OCI-LY7 (cell line): ENCODE data around the gene KRT37. TPM values are rescaled to one million over a fixed set of nuclear protein-coding genes. Genes with fewer than 3 reads are reported as not detected.

ENCODE experiments used
- BruUV-seq: library from RNA; stranded (reverse); fragments of 400-500 nt; replicated peaks from 2 replicates; lab custom pipeline; 2021; lab: Mats Ljungman, UMichigan
- CTCF ChIA-PET: fragments of 300-600 bp; sonication (Branson Sonifier 250); formaldehyde crosslinking; loops from one replicate; lab custom pipeline; 2022; ENCODE audit warnings: antibody characterized with exemption; ENCODE audit not compliant: unreplicated experiment; lab: Charles Lee
- POLR2A ChIA-PET: fragments of 300-600 bp; sonication (Branson Sonifier 250); formaldehyde crosslinking; loops from one replicate; lab custom pipeline; 2022; ENCODE audit warnings: antibody characterized with exemption; lab: Charles Lee
- DNase-seq: peaks from one replicate; pipeline ENCODE4 v3.0.0-alpha.2; 2015; ENCODE audit warnings: low spot score
- H2AFZ ChIP-seq: fragments of 200-600 bp; sonication (generic), shearing (Covaris generic); 2 replicates; pipeline ENCODE4 v1.6.1; 2014; ENCODE audit warnings: mild to moderate bottlenecking, antibody characterized with exemption, low read length, moderate library complexity
- H3K27ac ChIP-seq: fragments of 200-600 bp; sonication (generic); 2 replicates; pipeline ENCODE4 v1.5.1; 2014; ENCODE audit warnings: mixed run types, low read depth, mild to moderate bottlenecking, moderate library complexity, low read length, inconsistent platforms; ENCODE audit not compliant: poor library complexity, severe bottlenecking
- H3K36me3 ChIP-seq: fragments of 200-600 bp; sonication (generic); 2 replicates; pipeline ENCODE4 v1.6.1; 2014; ENCODE audit warnings: mild to moderate bottlenecking, antibody characterized with exemption, low read length, moderate library complexity, mixed read lengths; ENCODE audit not compliant: insufficient read depth
- H3K4me1 ChIP-seq: fragments of 200-600 bp; sonication (generic); 2 replicates; pipeline ENCODE4 v1.5.1; 2014; ENCODE audit warnings: mild to moderate bottlenecking, low read length; ENCODE audit not compliant: insufficient read depth, poor library complexity, severe bottlenecking
- H3K4me2 ChIP-seq: fragments of 200-600 bp; sonication (generic); 2 replicates; pipeline ENCODE4 v1.6.1; 2014; ENCODE audit warnings: mild to moderate bottlenecking, low read length
- H3K4me3 ChIP-seq: fragments of 200-600 bp; sonication (generic); 2 replicates; pipeline ENCODE4 v1.5.1; 2014; ENCODE audit warnings: mild to moderate bottlenecking, low read depth, low read length; ENCODE audit not compliant: poor library complexity, severe bottlenecking
- H3K79me2 ChIP-seq: fragments of 200-600 bp; sonication (generic); 2 replicates; pipeline ENCODE4 v1.6.1; 2016; ENCODE audit warnings: low read depth, mild to moderate bottlenecking, low read length, moderate library complexity, mixed read lengths; ENCODE audit not compliant: insufficient read depth
- H3K9me2 ChIP-seq: fragments of 200-600 bp; sonication (generic); 2 replicates; pipeline ENCODE4 v1.6.1; 2016; ENCODE audit warnings: mild to moderate bottlenecking, low read length, mixed read lengths; ENCODE audit not compliant: insufficient read depth
- H3K9me3 ChIP-seq: fragments of 200-600 bp; sonication (generic); 2 replicates; pipeline ENCODE4 v1.6.1; 2014; ENCODE audit warnings: mild to moderate bottlenecking, mixed run types, low read length, mixed read lengths
- H4K20me1 ChIP-seq: fragments of 200-600 bp; sonication (generic); 2 replicates; pipeline ENCODE4 v1.6.1; 2014; ENCODE audit warnings: mild to moderate bottlenecking, antibody characterized with exemption, low read length, moderate library complexity, mixed read lengths; ENCODE audit not compliant: insufficient read depth
- EZH2phosphoT487 ChIP-seq: fragments of 200-600 bp; sonication (generic); IDR thresholded peaks from 2 replicates; pipeline ENCODE4 v1.6.1; 2018; ENCODE audit warnings: low read depth, borderline replicate concordance, mild to moderate bottlenecking, mixed run types, antibody characterized with exemption, low read length, moderate library complexity, mixed read lengths
- intact Hi-C: fragments of 100-400 bp; cut with micrococcal nuclease; formaldehyde crosslinking; loops from one replicate; pipeline ENCODE4 v1.10.0; 2022; ENCODE audit not compliant: unreplicated experiment
- total RNA-seq, 2 experiments: library from RNA; depleted of rRNA in 1 of 2; stranded (reverse); fragments of >200 nt in 1 of 2; shearing (Covaris generic) in 1 of 2; gene quantifications; 2 replicates each; pipeline ENCODE4 v1.2.3, GENCODE V29; 2014 to 2022
- TF ChIP-seq, protein P1 (sequence below): fragments of 200-600 bp; sonication (generic); conservative IDR thresholded peaks from 2 replicates; pipeline ENCODE4 v1.5.1; 2014; ENCODE audit warnings: mild to moderate bottlenecking, antibody characterized with exemption, low read length, moderate library complexity, mixed read lengths

KRT37 gene
- total RNA-seq, 2 experiments from 2014 or later: not detected

DNA sequence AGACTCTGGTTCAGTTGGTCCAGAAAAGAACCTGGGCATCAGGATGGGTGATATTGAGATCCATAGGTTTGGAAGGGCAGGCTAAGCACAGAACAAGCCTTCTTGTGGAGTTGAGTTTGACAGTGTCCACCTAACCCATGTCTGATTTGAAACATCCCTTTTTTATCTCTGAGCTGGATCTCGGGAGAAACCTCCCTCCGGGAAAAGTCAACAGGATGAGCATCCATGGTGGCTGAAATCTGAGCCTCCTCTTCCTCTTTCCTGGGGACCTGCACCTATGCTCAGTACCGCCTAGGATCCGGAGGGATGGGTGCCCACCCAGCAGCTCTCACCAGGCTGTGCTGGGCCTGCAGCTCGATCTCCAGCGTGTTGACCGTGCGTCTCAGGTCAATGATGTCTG is 39.4 kb upstream of the KRT37 start:
- TF ChIP-seq, protein P1, sequence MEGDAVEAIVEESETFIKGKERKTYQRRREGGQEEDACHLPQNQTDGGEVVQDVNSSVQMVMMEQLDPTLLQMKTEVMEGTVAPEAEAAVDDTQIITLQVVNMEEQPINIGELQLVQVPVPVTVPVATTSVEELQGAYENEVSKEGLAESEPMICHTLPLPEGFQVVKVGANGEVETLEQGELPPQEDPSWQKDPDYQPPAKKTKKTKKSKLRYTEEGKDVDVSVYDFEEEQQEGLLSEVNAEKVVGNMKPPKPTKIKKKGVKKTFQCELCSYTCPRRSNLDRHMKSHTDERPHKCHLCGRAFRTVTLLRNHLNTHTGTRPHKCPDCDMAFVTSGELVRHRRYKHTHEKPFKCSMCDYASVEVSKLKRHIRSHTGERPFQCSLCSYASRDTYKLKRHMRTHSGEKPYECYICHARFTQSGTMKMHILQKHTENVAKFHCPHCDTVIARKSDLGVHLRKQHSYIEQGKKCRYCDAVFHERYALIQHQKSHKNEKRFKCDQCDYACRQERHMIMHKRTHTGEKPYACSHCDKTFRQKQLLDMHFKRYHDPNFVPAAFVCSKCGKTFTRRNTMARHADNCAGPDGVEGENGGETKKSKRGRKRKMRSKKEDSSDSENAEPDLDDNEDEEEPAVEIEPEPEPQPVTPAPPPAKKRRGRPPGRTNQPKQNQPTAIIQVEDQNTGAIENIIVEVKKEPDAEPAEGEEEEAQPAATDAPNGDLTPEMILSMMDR: no peak
- no peak for TF ChIP-seq EZH2phosphoT487
- no peaks in the 10 kb centered on the region for H3K9me3 ChIP-seq
- H3K4me3 ChIP-seq: no peak overlapping the region
- no peaks in the 10 kb centered on the region for H3K9me2 ChIP-seq
- ChIA-PET CTCF (no interaction called here), POLR2A (interaction anchor here (0.8 kb wide), 1 partner anchor 226 kb away, joined by 3 read pairs; no protein-coding TSS in a partner anchor)
- no peak overlapping the region for H3K4me2 ChIP-seq
- H3K79me2 ChIP-seq: no peaks in the 10 kb centered on the region
- no peaks in the 10 kb centered on the region for H3K36me3 ChIP-seq
- intact Hi-C loops: no loop called here
- H2AFZ ChIP-seq: no peak overlapping the region
- H3K4me1 ChIP-seq: no peaks in the 10 kb centered on the region
- no peak for DNase-seq
- no peaks in the 10 kb centered on the region for H4K20me1 ChIP-seq
- H3K27ac ChIP-seq: no peak overlapping the region
- no TSS peak for BruUV-seq

DNA sequence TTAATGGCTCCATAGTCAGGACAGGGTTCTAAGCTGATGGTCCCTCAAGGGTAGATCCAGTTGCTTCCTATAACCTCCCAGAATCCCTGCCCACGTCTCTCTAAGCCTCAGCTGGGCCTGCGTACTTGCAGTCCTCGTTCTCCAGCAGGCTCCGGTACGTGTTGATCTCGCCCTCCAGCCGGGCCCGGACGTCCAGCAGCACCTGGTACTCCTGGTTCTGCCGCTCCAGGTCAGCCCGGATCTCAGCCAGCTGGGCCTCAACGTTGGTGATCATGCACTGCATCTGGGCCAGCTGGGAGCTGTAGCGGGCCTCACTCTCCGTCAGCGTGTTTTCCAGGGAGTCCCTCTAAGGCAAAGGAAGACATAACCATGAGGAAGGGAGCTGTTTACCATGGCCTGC is 38.3 kb upstream of the KRT37 start:
- POLR2A ChIA-PET: interaction anchor here (0.8 kb wide), 1 partner anchor 227 kb away, joined by 3 read pairs; no protein-coding TSS in a partner anchor

DNA sequence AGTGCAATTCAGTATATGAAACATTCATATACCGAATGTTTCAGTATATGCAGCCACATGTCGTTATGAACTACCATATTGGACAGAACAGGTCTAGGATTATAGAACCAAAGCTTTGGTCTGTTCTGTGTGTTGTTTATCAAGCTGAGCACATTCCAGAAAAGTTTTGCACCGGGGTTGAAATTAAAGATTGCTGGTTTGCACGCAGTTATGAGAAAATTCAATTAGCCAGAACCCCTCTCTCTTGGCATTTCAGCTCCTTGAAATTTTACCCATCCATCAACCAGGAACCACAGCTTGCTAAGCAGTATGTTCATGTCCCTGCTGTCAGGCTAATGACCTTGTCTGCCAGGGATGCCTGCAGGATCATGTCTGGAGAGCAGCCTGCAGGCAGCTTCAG is 33.3 kb upstream of the KRT37 start:
- no peaks in the 10 kb centered on the region for H3K36me3 ChIP-seq
- H4K20me1 ChIP-seq: no peaks in the 10 kb centered on the region
- BruUV-seq: no TSS peak
- no peaks in the 10 kb centered on the region for H3K9me2 ChIP-seq
- CTCF ChIA-PET: no interaction called here
- DNase-seq: no peak
- H3K4me3 ChIP-seq: no peak overlapping the region
- no peaks in the 10 kb centered on the region for H3K4me1 ChIP-seq
- H3K27ac ChIP-seq: no peak overlapping the region
- H3K9me3 ChIP-seq: no peaks in the 10 kb centered on the region
- no peak for TF ChIP-seq EZH2phosphoT487
- TF ChIP-seq, protein P1: no peak
- POLR2A ChIA-PET: no interaction called here
- H2AFZ ChIP-seq: no peak overlapping the region
- no peak overlapping the region for H3K4me2 ChIP-seq
- H3K79me2 ChIP-seq: no peaks in the 10 kb centered on the region
- intact Hi-C loops: no loop called here

More for the DNA sequence above, 38.3 kb upstream of the KRT37 start:
- no peak for TF ChIP-seq EZH2phosphoT487
- TF ChIP-seq, protein P1: no peak
- H4K20me1 ChIP-seq: no peaks in the 10 kb centered on the region
- no peak overlapping the region for H3K27ac ChIP-seq
- DNase-seq: no peak
- no peak overlapping the region for H3K4me2 ChIP-seq
- H2AFZ ChIP-seq: no peak overlapping the region
- BruUV-seq: no TSS peak
- intact Hi-C loops: no loop called here
- no peaks in the 10 kb centered on the region for H3K9me3 ChIP-seq
- no peak overlapping the region for H3K4me3 ChIP-seq
- H3K79me2 ChIP-seq: no peaks in the 10 kb centered on the region
- no peaks in the 10 kb centered on the region for H3K36me3 ChIP-seq
- no peaks in the 10 kb centered on the region for H3K4me1 ChIP-seq
- CTCF ChIA-PET: no interaction called here
- no peaks in the 10 kb centered on the region for H3K9me2 ChIP-seq
